ENCODE measurements around the gene TXNL4A.

TXNL4A gene

DNA sequence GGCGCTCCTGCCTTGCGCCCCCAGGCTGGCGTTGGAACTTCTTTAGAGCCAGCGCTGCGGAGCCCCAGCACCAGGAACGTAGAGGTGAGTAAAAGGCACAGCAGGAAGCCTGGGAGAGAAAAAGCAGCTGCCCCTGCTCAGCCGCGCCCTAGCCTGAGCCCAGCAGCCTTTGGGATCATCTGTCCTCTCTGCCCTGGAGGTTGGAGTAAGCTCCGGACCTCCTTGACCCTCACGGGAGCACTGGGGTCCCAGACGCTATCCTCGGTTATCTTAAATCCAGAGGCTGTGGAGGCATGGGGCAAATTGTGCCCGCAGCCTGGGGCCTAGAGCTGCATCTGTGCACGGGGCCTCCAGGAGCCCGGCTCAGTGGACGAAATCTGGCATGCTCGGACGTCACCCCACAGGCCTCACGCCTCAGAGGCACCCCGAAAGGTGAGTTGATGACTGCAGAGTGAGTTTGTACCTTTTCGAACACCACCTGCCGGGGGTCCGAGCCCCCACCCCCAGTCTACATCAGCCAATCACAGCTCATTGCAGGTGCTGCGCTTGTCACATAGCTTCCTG, 35.3 kb downstream of the TXNL4A start (continued):
- TF ChIP-seq, protein P1, sequence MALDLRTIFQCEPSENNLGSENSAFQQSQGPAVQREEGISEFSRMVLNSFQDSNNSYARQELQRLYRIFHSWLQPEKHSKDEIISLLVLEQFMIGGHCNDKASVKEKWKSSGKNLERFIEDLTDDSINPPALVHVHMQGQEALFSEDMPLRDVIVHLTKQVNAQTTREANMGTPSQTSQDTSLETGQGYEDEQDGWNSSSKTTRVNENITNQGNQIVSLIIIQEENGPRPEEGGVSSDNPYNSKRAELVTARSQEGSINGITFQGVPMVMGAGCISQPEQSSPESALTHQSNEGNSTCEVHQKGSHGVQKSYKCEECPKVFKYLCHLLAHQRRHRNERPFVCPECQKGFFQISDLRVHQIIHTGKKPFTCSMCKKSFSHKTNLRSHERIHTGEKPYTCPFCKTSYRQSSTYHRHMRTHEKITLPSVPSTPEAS (tag by site-specific recombination; IDR thresholded peaks at IDR 0.05): no peak
- TF ChIP-seq ZFP69B (tag by site-specific recombination; IDR thresholded peaks at IDR 0.05) (no peak), ZNF626 (tag by site-specific recombination; IDR thresholded peaks at IDR 0.05) (no peak), ZNF169 (tag by site-specific recombination; IDR thresholded peaks at IDR 0.05) (no peak), KLF10 (tag by site-specific recombination; IDR thresholded peaks at IDR 0.05) (no peak), ZNF223 (tag by site-specific recombination; IDR thresholded peaks at IDR 0.05) (no peak), GLIS2 (tag by site-specific recombination; IDR thresholded peaks at IDR 0.05) (no peak)

DNA sequence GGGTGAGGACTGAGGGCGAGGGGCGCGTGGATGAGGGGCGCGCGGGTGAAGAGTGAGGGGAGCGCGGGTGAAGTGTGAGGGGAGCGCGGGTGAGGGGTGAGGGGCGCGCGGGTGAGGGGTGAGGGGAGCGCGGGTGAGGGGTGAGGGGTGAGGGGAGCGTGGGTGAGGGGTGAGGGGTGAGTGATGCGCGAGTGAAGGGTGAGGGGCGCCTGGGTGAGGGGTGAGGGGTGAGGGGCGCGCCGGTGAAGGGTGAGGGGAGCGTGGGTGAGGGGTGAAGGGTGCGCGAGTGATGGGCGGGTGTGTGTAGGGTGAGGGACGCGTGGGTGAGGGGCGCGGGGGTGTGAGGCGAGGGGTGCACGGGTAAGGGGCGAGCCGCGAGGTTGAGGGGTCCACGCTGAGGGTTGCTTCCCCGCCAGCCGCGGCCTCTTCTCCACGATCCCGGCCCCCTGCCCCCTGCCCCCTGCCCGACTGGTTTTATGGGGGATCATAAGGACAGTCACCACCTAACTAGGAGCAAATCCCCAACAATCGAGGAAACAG, 35.8 kb downstream of the TXNL4A start:
- Histone ChIP-seq H3K9me3 (ENCODE audit: control insufficient read depth, insufficient read depth, low read depth, low read length) (no peaks in the 10 kb centered on the region), H3K36me3 (ENCODE audit: control insufficient read depth in 2 of 2, insufficient read depth in 1 of 2, low read length in 2 of 2) (peaks cover 11 to 18% of the 10 kb centered on the region in 2 experiments; a peak in 2 of 3 replicates), H3K4me3 (ENCODE audit: low read depth, low read length) (peak overlapping the region; percentile 43), H3K4me1 (ENCODE audit: control insufficient read depth, insufficient read depth, low read length) (peaks cover 8% of the 10 kb centered on the region), H3K27ac (ENCODE audit: extremely low read depth, low read depth, low read length) (peak overlapping the region; percentile 71; the same call in 1 of the 2 replicates)
- POLR2A ChIA-PET: interaction anchor here (1.2 kb wide), 1 partner anchor 9 kb away, joined by 3 read pairs; no protein-coding TSS in a partner anchor
- CTCF ChIA-PET: no interaction called here
- no peak for TF ChIP-seq ZNF629 (tag by site-specific recombination; IDR thresholded peaks at IDR 0.05)
- TF ChIP-seq, protein P2, sequence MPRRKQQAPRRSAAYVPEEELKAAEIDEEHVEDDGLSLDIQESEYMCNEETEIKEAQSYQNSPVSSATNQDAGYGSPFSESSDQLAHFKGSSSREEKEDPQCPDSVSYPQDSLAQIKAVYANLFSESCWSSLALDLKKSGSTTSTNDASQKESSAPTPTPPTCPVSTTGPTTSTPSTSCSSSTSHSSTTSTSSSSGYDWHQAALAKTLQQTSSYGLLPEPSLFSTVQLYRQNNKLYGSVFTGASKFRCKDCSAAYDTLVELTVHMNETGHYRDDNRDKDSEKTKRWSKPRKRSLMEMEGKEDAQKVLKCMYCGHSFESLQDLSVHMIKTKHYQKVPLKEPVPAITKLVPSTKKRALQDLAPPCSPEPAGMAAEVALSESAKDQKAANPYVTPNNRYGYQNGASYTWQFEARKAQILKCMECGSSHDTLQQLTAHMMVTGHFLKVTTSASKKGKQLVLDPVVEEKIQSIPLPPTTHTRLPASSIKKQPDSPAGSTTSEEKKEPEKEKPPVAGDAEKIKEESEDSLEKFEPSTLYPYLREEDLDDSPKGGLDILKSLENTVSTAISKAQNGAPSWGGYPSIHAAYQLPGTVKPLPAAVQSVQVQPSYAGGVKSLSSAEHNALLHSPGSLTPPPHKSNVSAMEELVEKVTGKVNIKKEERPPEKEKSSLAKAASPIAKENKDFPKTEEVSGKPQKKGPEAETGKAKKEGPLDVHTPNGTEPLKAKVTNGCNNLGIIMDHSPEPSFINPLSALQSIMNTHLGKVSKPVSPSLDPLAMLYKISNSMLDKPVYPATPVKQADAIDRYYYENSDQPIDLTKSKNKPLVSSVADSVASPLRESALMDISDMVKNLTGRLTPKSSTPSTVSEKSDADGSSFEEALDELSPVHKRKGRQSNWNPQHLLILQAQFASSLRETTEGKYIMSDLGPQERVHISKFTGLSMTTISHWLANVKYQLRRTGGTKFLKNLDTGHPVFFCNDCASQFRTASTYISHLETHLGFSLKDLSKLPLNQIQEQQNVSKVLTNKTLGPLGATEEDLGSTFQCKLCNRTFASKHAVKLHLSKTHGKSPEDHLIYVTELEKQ (tag by site-specific recombination; IDR thresholded peaks at IDR 0.05; ENCODE audit: borderline replicate concordance): no peak
- TF ChIP-seq ZNF311 (tag by site-specific recombination; IDR thresholded peaks at IDR 0.05; ENCODE audit: borderline replicate concordance): no peak
- TF ChIP-seq ZBTB6 (tag by site-specific recombination; IDR thresholded peaks at IDR 0.05): no peak
- TF ChIP-seq ZNF626 (tag by site-specific recombination; IDR thresholded peaks at IDR 0.05): no peak
- TF ChIP-seq ZBTB7A (tag by site-specific recombination; IDR thresholded peaks at IDR 0.05; ENCODE audit: low read depth): no peak
- TF ChIP-seq ZNF768 (tag by site-specific recombination; IDR thresholded peaks at IDR 0.05): no peak
- TF ChIP-seq ZNF121 (tag by site-specific recombination; IDR thresholded peaks at IDR 0.05): no peak
- TF ChIP-seq ZNF658 (tag by site-specific recombination; IDR thresholded peaks at IDR 0.05): no peak
- no peak for TF ChIP-seq ZNF610 (tag by site-specific recombination; IDR thresholded peaks at IDR 0.05; ENCODE audit: borderline replicate concordance)

All from HEK293 (cell line).